Neural progenitor cell (in vitro differentiated cells): ENCODE measurements around the gene PADI2.

Experiments used
- CTCF ChIP-seq: fragments of 200-600 bp; sonication (generic); IDR thresholded peaks from 2 replicates; pipeline ENCODE4 v1.5.1; 2017; ENCODE audit warnings: antibody characterized with exemption, mild to moderate bottlenecking
- EZH2 ChIP-seq: fragments of 200-600 bp; sonication (generic); IDR thresholded peaks from 2 replicates; pipeline ENCODE4 v1.6.1; 2017; ENCODE audit warnings: antibody characterized with exemption, mild to moderate bottlenecking, moderate library complexity
- EZH2phosphoT487 ChIP-seq: fragments of 200-600 bp; sonication (generic); IDR thresholded peaks from 2 replicates; pipeline ENCODE4 v1.6.1; 2017; ENCODE audit warnings: antibody characterized with exemption

GRCh38 chr1:17163371-17163770 is 44.1 kb upstream of the PADI2 start:
- no peak for TF ChIP-seq CTCF
- TF ChIP-seq EZH2, result no peak
- TF ChIP-seq EZH2phosphoT487, result no peak
